SU-DHL-6 (cell line): ENCODE measurements around the gene RRP15.

ENCODE experiments used
- H2AFZ ChIP-seq: fragments of 200-600 bp; sonication (generic); 2 replicates; pipeline ENCODE4 v1.6.1; 2014; ENCODE audit warnings: low read depth, mild to moderate bottlenecking, moderate library complexity, mixed read lengths, antibody characterized with exemption, low read length; ENCODE audit not compliant: severe bottlenecking
- H3F3A ChIP-seq: fragments of 200-600 bp; shearing (Covaris generic); 2 replicates; pipeline ENCODE4 v1.6.0; 2016; ENCODE audit warnings: antibody characterized with exemption, mild to moderate bottlenecking; ENCODE audit not compliant: insufficient read depth
- H3K27ac ChIP-seq: fragments of 200-600 bp; sonication (generic); 2 replicates; pipeline ENCODE4 v1.5.1; 2016; ENCODE audit warnings: low read depth, mild to moderate bottlenecking, low read length, moderate library complexity, mixed read lengths
- H3K27me3 ChIP-seq: fragments of 200-600 bp; sonication (generic), shearing (Covaris generic); 2 replicates; pipeline ENCODE4 v1.6.0; 2014; ENCODE audit warnings: mild to moderate bottlenecking, low read length
- H3K36me3 ChIP-seq: fragments of 200-600 bp; sonication (generic); 2 replicates; pipeline ENCODE4 v1.6.1; 2014; ENCODE audit warnings: mild to moderate bottlenecking, low read length, mixed read lengths
- H3K4me2 ChIP-seq: fragments of 300-600, 200-600 bp; shearing (Covaris generic), sonication (generic); 2 replicates; pipeline ENCODE4 v1.6.0; 2014; ENCODE audit warnings: low read length, low read depth, mild to moderate bottlenecking; ENCODE audit not compliant: poor library complexity, severe bottlenecking
- H3K4me3 ChIP-seq: fragments of 200-600 bp; sonication (generic); 2 replicates; pipeline ENCODE4 v1.5.1; 2014; ENCODE audit warnings: antibody characterized with exemption, low read length, mild to moderate bottlenecking, mixed read lengths; ENCODE audit not compliant: insufficient read depth, poor library complexity, severe bottlenecking
- H3K79me2 ChIP-seq: fragments of 200-600 bp; sonication (generic); 2 replicates; pipeline ENCODE4 v1.6.1; 2014; ENCODE audit warnings: mild to moderate bottlenecking, low read length, moderate library complexity; ENCODE audit not compliant: insufficient read depth
- H3K9ac ChIP-seq: fragments of 200-600 bp; sonication (generic); 2 replicates; pipeline ENCODE4 v1.7.0; 2014; ENCODE audit warnings: mild to moderate bottlenecking, low read length
- H3K9me2 ChIP-seq: fragments of 200-600 bp; sonication (generic); replicated peaks from 2 replicates; pipeline ENCODE4 v1.6.1; 2014; ENCODE audit warnings: low read length; ENCODE audit not compliant: insufficient read depth
- H3K9me3 ChIP-seq: fragments of 200-600 bp; sonication (generic); 2 replicates; pipeline ENCODE4 v1.6.1; 2014; ENCODE audit warnings: low read length, mixed read lengths; ENCODE audit not compliant: insufficient read depth
- H4K20me1 ChIP-seq: fragments of 200-600 bp; sonication (generic); 2 replicates; pipeline ENCODE4 v1.6.1; 2014; ENCODE audit warnings: low read depth, mild to moderate bottlenecking, antibody characterized with exemption, low read length, moderate library complexity, mixed read lengths
- EZH2phosphoT487 ChIP-seq: fragments of 200-600 bp; sonication (generic), shearing (Covaris generic); conservative IDR thresholded peaks from 2 replicates; pipeline ENCODE4 v1.6.1; 2018; ENCODE audit warnings: mild to moderate bottlenecking, antibody characterized with exemption, low read length, moderate library complexity, mixed read lengths
- TF ChIP-seq, protein P1 (sequence below): fragments of 200-600 bp; sonication (generic); IDR thresholded peaks from one replicate; pipeline ENCODE4 v1.5.1; 2017; ENCODE audit warnings: antibody characterized with exemption, mild to moderate bottlenecking, low read length, moderate library complexity; ENCODE audit not compliant: insufficient read depth, poor library complexity, severe bottlenecking

The RRP15 gene

DNA sequence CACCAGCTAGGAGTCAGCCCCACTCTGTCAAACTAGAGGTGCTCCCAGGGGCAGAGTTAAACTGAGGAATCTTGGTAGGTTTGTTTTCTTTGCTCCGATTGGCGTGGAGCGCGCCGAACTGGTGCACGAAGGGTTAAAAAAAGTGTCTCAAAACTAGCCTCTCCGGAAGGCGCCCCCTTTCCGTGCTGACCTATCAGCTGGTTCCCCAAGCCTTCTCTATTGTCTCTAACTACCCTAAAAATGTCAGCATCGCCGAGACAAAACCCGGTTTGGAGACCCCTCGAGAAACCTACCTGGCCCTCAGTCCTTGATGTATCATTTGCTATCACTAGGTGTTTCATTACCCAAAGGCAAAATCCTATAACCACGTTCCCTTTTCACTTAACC, 62.2 kb downstream of the RRP15 start:
- Histone ChIP-seq H3K4me3 (no peak overlapping the region), H3K9me2 (no peaks in the 10 kb centered on the region), H3K79me2 (no peaks in the 10 kb centered on the region), H3K27ac (no peak overlapping the region), H3K9ac (no peak overlapping the region), H2AFZ (no peak overlapping the region), H3K9me3 (no peaks in the 10 kb centered on the region), H4K20me1 (no peaks in the 10 kb centered on the region), H3F3A (no peaks in the 10 kb centered on the region), H3K36me3 (no peaks in the 10 kb centered on the region), H3K27me3 (no peaks in the 10 kb centered on the region), H3K4me2 (no peak overlapping the region)
- no peak for TF ChIP-seq EZH2phosphoT487
- TF ChIP-seq, protein P1, sequence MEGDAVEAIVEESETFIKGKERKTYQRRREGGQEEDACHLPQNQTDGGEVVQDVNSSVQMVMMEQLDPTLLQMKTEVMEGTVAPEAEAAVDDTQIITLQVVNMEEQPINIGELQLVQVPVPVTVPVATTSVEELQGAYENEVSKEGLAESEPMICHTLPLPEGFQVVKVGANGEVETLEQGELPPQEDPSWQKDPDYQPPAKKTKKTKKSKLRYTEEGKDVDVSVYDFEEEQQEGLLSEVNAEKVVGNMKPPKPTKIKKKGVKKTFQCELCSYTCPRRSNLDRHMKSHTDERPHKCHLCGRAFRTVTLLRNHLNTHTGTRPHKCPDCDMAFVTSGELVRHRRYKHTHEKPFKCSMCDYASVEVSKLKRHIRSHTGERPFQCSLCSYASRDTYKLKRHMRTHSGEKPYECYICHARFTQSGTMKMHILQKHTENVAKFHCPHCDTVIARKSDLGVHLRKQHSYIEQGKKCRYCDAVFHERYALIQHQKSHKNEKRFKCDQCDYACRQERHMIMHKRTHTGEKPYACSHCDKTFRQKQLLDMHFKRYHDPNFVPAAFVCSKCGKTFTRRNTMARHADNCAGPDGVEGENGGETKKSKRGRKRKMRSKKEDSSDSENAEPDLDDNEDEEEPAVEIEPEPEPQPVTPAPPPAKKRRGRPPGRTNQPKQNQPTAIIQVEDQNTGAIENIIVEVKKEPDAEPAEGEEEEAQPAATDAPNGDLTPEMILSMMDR = no peak

GRCh38 chr1:218347723-218348627, 62.9 kb downstream of the RRP15 start:
- Histone ChIP-seq H3K27me3 (no peaks in the 10 kb centered on the region), H3K9me3 (no peaks in the 10 kb centered on the region), H3K9ac (no peak overlapping the region), H2AFZ (no peak overlapping the region), H3K79me2 (no peaks in the 10 kb centered on the region), H3K36me3 (no peaks in the 10 kb centered on the region), H4K20me1 (no peaks in the 10 kb centered on the region), H3K4me2 (no peak overlapping the region), H3K9me2 (no peaks in the 10 kb centered on the region), H3F3A (no peaks in the 10 kb centered on the region), H3K4me3 (no peak overlapping the region), H3K27ac (no peak overlapping the region)
- TF ChIP-seq, protein P1 = no peak
- TF ChIP-seq EZH2phosphoT487 = no peak

DNA sequence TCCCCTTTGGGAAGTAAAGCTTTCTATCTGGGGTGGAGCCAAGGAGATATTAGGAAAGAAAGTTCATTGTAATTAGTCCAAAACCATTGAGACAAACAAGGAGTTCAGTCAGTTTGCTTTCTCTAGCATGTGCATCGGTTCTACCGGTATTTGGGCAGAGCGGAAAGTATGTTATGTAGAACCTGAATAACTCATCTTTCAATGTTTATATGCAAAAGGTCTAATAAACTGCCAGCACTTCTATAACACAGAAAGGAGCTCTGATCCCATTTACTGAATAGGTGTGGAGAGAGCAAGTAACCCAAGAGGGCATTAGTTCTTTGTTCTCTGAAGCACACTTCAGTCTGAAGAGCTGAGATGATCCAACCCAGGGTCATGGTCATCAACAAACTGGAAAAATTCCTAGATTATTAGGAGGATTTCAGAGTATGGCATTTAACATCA, 63.6 kb downstream of the RRP15 start:
- no peak overlapping the region for H3K9ac ChIP-seq
- TF ChIP-seq, protein P1 = no peak
- H3K79me2 ChIP-seq = no peaks in the 10 kb centered on the region
- no peaks in the 10 kb centered on the region for H3K36me3 ChIP-seq
- no peaks in the 10 kb centered on the region for H4K20me1 ChIP-seq
- H3K27ac ChIP-seq = no peak overlapping the region
- H3K4me2 ChIP-seq = no peak overlapping the region
- H3F3A ChIP-seq = no peaks in the 10 kb centered on the region
- H3K4me3 ChIP-seq = no peak overlapping the region
- no peaks in the 10 kb centered on the region for H3K9me2 ChIP-seq
- no peaks in the 10 kb centered on the region for H3K27me3 ChIP-seq
- H2AFZ ChIP-seq = no peak overlapping the region
- H3K9me3 ChIP-seq = no peaks in the 10 kb centered on the region
